DMS 273 (cell line): ENCODE data around the gene SSB.
"Not testable (repeated sequence)": the region's sequence is repeated elsewhere in the genome, so short reads cannot be mapped to it uniquely, and the experiment has no call there.

Source experiments
- DNase-seq: peaks from one replicate; lab custom pipeline; 2025; ENCODE audit not compliant: unreplicated experiment; lab: John Stamatoyannopoulos, UW

The SSB gene

DNA sequence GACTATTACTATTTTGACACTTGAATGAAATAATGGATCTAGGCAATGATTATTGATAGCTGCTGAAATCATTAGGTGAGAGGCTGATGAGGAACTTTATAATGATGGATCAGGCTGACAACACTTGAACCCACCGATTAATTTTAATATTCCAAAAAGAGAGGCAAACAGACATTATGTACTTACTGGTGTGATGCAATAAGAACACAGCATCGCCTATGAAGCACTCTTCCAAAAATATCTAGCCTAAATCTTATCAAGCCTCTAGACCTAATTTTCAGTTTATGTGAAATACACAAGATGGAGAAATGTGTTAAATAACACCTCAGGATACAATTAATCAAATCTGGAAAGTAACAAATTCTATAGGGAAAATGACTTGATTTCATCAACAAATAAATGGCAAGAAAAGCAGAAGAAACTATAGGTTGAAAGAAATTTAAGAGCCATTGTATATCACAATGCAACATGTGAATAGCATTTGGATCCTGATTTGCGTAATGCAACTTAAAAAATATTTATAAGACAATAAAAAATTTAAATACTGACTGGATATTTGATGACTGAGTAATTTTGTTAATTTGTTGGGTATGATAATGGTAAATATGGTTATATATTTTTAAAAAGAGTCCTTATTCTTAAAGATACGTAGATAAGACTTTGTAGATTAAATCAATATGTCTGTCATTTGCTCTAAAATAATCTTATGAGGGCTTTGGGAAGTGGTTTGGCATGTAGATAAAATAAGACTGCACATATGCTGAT lies 17.2 kb upstream of the SSB start:
- DNase-seq = no peak

DNA sequence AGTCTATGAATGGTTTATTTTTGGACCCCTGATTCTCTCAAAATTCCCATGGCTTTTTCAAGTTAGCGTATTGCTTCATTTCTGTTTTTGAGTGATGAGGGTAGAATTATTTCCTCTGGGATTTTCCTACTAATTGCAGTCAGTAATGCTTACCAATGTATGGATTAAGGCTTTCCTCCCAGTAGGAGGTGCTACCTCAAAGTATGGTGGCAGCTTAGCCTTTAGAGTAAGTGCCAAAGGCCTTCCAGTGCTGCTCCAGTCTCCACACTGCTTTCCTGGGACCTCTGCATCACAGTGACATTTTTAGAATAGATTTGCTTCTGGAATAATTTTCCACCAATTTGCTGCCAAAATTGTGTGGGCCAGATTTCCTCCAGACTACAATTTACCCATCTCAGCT lies 16.2 kb upstream of the SSB start:
- DNase-seq = no peak

DNA sequence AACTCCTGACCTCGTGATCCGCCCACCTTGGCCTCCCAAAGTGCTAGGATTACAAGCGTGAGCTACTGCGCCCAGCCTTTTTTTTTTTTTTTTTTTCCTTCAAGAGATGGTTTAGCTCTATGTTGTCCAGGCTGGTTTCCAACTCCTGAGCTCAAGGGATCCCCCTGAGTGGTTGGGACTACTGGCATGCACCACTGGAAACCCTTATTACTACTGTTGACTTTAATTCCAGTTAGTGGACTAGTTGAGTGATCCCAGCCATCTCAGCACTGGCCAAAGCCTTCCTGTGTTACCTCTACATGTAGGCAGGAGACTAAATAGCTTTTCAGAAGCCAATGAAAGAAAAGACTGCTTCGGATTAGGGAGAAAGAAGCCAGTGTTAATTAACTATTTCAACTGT lies 8.1 kb upstream of the SSB start:
- DNase-seq = no peak

DNA sequence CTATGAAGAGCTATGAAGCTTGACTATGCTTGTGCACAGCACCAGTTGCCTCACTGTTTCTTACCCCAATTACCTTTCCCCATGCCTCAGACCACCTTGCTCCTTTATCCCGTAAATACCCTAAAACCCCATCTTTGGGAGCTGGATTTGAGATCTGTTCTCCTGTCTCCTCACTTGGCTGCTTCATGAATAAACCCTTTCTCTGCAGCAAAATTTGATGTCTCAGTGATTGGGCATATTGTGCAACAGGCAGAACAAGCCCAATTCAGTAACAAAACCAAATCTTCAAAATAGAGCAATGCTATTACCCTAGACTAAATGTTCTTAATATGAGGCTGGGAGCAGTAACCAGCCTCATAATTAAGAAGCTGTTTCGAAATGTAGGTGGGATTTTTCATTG lies 3.5 kb upstream of the SSB start:
- no peak for DNase-seq

DNA sequence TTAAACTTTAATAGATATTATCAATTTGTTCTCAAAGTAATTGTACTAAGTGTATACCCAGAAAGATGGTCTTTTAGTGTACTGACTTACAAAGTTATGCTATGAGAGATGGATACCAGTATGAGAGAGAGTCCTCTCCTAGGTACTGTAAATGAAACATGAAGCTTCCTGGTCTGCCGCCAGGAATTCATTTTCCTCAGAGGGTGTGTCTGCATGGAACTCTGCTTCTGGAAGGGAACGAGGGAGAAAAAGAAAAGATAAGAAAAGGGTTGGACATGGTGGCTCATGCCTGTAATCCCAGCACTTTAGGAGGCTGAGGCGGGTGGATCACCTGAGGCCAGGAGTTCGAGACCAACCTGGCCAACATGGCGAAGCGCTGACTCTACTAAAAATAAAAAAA lies 2.2 kb upstream of the SSB start:
- peak; percentile 64 for DNase-seq

DNA sequence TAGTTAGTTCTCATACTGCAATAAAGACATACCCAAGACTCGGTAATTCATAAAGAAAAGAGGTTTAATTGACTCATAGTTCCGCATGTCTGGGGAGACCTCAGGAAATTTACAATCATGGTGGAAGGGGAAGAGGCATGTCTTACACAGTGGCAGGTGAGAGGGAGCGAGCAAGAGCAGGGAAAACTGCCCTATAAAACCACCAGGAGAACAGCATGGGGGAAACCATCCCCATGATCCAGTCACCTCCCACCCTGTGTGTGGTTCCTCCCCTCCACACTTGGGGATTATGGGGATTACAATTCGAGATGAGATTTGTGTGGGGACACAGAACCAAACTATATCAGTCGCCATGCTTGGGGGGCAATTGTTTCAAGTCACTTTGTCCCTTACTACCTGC lies 1.1 kb upstream of the SSB start:
- no peak for DNase-seq

DNA sequence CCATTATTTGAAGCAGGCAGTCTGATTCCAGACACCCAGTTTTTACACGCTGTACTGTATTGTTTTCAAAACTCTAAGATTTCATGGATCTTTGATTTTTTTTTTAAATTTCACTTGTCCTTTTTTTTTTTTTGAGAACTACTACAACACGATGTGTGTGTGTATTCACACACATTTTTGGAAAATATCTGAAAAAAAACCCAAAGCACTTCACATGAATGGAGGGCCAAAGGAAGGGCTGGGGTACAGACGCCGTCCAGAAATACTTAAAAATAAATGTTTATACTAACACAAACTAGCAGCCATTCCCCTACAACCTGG lies 314 bp upstream of the SSB start:
- no peak for DNase-seq

DNA sequence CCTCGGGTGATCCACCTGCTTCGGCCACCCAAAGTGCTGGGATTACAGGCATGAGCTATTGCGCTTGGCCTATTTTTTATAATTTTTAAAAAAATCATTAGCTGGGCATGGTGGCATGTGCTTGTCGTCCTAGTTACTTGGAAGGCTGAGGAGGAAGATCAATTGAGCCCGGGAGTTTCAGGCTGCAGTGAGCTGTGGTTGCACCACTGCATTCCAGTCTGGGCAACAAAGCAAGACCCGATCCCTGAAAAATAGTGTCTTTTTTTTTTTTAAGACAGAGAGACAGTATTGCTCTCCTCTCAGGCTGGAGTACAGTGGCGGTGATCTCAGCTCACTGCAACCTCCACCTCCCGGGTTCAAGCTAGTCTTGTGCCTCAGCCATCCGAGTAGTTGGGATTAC lies 4.8 kb downstream of the SSB start:
- DNase-seq = no peak

DNA sequence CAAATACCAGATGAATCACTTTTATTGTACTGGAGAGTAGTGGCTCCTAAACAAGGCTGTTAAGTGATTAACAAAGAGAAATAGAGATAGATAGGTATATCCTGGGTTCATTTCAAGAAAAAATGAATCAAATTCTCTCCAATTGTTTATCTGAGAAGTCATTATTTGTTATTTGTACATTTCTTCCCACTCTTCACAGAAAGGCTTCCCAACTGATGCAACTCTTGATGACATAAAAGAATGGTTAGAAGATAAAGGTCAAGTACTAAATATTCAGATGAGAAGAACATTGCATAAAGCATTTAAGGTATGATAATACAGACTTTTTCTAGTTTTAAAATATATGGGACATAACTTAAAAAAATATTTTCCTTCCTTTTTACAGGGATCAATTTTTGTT lies 7.9 kb downstream of the SSB start:
- DNase-seq = no peak

DNA sequence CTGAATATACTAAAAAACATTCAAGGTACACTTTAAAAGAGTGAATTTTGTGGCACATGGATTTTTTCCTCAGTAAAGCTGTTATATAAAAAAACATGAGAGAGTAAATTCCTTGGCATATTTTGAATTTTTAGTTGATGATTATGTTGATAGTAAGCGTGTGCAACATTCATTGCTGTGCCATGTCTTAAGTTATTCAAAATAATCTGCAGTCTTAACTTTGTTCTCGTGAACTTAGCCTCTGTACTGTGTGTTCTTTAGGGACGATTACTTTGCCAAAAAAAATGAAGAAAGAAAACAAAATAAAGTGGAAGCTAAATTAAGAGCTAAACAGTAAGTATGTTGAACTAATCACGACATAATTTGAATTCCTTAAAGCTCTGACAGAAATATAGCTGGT lies 9.6 kb downstream of the SSB start:
- no peak for DNase-seq

DNA sequence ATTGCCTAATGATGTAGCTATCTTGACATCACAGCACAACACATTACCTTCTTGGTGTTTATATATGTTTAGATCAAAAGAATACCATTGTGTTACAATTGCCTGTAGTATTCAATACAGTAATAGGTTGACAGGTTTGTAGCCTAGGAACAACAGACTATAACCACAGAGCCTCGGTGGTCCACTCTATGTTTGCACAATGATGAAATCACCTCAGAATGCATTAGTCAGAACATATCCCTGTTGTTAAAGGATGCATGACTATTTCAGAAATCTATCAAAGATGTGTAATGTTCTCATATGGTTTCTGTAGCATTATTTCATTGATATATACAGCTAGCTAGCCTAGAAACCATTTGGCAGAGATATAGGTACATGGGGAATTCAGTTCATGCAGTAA lies 17.2 kb downstream of the SSB start:
- no peak for DNase-seq

DNA sequence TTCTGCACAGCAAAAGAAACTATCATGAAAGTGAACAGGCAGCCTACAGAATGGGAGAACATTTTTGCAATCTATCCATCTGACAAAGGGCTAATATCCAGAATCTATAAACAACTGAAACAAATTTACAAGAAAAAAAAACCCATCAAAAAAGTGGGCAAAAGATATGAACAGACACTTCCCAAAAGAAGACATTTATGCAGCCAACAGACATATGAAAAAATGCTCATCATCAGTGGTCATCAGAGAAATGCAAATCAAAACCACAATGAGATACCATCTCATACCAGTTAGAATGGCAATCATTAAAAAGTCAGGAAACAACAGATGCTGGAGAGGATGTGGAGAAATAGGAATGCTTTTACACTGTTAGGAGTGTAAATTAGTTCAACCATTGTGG lies 18.3 kb downstream of the SSB start:
- not testable (repeated sequence) for DNase-seq

DNA sequence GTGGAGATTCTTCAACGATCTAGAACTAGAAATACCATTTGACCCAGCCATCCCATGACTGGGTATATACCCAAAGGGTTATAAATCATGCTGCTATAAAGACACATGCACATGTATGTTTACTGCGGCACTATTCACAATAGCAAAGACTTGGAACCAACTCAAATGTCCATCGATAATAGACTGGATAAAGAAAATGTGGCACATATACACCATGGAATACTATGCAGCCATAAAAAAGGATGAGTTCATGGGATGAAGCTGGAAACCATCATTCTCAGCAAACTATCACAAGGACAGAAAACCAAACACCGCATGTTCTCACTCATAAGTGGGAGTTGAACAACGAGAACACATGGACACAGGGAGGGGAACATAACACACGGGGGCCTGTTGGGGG lies 18.7 kb downstream of the SSB start:
- DNase-seq = not testable (repeated sequence)

DNA sequence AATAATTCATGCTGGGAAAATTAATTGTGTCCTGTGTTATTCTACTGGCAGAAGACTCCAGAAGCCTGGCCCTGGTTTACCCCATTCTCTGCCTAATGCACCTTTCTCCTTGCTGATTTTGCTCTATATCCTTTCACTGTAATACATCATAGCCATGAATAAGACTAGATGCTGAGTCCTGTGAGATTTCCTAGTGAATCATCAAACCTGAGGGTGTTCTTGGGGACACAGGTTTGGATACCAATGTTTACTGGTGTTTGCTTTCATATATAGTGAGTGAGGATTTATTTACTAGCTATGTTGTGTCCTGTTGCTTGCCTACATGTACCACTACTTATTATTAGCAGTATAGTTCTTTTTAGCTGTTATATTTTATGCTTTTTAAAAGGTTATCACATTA lies 19.6 kb downstream of the SSB start:
- DNase-seq = no peak

DNA sequence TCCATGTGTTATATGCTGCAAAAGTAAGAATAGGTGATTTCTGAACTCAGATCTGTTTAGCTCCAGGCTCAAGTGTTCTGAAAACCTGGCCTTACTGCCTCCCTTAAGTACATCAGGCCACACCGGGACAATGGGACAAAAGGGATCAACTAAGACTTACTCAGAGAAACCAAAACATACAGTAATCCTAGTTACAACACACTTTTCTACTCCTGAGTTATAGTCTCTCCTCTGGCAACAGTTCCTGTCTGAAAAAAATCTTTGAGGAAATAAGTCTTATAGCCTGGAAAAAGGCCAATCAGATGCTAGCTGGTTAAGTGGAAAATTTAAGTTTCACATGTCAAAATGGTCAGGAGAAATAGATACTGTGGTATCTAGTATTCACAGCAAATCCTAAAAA lies 20.4 kb downstream of the SSB start:
- DNase-seq = no peak

DNA sequence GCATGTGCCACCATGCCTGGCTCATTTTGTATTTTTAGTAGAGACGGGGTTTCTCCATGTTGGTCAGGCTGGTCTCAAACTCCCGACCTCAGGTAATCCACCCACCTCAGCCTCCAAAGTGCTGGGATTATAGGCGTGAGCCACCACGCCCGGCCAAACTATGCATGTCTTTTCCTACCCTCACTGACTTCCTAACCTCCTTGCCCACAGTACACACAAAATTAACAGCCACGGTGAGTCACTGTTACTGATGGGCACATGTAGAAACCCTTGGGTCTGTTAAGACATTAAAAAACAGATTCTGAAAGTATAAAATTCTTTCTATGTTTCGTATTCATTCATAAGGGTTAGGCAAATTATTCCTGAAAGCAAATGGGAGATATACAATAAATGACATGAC lies 21.4 kb downstream of the SSB start:
- DNase-seq = not testable (repeated sequence)

DNA sequence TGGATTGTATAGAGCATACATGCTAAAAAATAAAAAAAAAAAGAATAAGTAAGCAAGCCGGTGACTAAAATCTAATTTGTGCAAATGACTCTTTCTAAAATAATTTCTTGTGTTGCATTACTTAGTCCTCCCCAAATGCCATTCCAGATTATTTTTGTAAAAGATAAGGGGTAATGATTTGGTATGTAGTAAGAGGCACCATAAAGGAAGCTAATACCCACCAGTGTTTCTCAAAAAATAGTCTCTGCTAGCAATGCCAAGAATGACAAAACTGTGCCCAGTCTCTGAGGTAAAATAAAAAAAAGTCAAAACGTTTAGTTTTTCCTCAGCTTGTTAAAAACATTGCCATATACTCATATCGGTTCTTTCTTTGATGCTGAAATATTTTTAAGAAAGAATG lies 23.4 kb downstream of the SSB start:
- no peak for DNase-seq

DNA sequence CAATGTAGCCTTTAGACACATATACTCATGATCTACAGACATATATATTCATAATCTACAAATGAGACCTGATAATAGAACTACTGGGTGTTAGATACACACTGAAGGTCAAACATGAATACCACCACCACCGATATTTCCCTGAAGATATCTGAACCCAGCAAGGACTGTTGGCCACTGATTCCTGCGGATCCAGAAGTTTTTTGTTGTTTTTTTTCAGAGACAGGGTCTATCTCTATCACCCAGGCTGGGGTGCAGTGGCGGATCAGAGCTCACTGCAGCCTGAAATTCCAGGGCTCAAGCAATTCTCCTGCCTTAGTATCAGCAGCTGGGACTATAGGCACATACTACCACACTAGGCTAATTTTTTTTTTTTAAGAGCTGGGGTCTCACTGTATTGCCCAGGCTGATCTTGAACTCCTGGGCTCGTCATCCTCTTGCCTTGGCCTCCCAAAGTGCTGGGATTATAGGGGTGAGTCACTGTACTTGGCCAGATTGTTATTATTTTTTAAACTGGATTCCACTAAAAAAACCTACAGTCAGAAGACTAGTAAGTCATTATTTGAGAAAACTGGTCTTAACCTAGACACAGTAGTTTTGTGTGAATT lies 24.2 kb downstream of the SSB start:
- DNase-seq = no peak

DNA sequence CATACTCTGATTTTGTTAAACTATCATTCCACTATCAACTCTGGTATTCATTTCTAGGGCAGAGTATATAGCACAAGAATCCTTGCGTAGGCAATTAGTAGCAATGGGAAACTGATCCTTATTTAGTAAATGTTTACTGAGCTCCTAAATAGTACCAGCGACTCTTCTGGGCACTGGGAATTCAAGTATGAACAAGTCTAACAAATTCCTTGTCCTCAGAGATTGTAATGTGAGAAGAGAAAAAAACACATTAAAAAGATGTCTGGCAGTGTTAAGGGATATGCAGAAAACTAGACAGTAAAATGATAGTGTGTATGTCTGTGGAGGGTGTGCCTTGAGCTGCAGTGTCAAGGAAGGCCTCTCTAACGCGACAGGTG lies 25.3 kb downstream of the SSB start:
- no peak for DNase-seq

DNA sequence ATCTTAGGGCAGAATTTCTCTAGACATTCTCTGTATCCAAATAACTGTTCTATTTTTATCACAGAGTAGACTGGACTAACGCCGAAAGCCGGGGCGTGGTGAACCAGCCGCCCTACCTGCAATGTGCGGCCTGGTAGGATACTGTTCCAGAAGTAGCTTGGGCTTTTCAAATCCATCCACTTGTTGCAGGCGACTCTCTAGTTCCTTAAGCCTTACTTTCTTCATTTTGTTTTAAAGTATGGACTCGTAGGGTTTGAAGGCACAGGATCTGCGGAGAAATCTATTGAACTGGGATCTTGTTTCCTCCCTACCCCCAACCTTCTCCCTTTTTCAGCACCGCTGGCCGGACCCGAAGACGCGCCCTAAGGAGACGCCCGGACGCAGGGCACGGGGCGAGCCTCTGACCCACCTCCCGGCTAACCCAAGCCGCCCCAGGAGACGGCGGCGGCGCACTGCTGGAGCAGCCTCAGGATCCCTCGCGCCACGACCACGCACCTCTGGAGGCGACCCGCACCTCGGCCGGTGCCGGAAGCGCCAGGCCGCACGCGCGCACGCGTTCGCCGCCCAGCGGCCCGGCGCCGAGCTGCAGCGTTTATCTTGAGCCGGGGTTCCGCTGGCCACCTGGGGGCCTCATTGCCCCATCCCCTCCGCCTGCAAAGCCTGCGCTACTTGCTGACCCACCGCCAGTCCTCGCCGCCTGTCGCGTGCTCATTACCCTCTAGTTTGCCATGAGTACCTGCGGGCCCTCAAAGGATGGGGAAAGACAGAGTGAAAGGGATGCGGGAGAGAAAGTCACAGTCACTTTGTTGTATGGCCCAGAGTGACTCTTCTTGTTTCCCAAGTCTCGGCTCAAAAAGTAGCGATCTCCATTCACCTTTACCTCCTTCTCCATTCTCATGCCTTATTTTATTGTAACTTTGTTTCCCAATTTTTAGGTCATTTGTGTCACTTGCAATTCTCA lies 26.0 kb downstream of the SSB start, which contains the start of gene METTL5:
METTL5 (minus strand) TSS at position 533 of the 961 bp plus-strand sequence; CDS start at position 225, 308 bp downstream.
- DNase-seq = peak; percentile 94

DNA sequence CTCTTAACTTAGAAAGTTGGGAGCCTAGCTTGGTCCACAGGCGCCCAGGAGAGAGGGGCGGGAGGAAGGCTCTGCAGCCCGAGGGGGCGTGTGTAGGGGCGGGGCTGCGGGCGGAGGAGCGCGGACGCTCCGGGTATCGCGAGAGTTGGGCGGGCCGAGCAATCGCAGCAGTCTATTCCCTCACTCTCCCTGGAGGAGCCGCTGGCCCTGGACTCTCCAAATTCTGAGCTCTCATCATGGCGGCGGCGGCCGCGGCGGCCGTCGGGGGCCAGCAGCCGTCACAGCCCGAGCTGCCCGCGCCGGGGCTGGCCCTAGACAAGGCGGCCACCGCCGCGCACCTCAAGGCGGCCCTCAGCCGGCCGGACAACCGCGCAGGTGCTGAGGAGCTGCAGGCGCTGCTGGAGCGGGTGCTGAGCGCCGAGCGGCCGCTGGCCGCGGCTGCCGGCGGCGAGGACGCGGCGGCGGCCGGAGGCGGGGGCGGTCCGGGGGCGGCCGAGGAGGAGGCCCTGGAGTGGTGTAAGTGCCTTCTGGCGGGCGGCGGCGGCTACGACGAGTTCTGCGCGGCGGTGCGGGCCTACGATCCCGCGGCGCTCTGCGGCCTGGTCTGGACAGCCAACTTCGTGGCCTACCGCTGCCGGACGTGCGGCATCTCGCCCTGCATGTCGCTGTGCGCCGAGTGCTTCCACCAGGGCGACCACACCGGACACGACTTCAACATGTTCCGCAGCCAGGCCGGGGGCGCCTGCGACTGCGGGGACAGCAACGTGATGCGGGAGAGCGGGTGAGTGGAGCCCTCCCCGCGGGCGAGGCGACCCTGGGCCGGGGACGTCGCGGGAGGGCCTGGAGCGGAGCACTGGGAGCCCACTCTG lies 28.8 kb downstream of the SSB start, which contains the start of gene UBR3:
UBR3 (plus strand) TSS at position 183 of the 869 bp plus-strand sequence; CDS start at position 237, 54 bp downstream.
- DNase-seq = peak; percentile 96
